Fibroblast of skin of abdomen (primary cell): ENCODE measurements around the gene PPIA.
"Not testable (repeated sequence)": the region's sequence is repeated elsewhere in the genome, so short reads cannot be mapped to it uniquely, and the experiment has no call there.

Source experiments
- DNase-seq: peaks from one replicate; pipeline ENCODE4 v3.0.0-alpha.2; 2013

The PPIA gene

GRCh38 chr7:44789990-44790389 lies 6.5 kb upstream of the PPIA start:
- no peak for DNase-seq

GRCh38 chr7:44791278-44792219 lies 4.9 kb upstream of the PPIA start:
- DNase-seq: peak; percentile 69

GRCh38 chr7:44793919-44794318 lies 2.6 kb upstream of the PPIA start:
- DNase-seq: peak; percentile 26

- peak; percentile 52 for DNase-seq
These were observed 2.1 kb upstream of the PPIA start for GRCh38 chr7:44794331-44794730.

GRCh38 chr7:44796034-44796503 lies 412 bp upstream of the PPIA start:
- peak; percentile 40 for DNase-seq

- DNase-seq: peak; percentile 87
These were observed 1.1 kb downstream of the PPIA start for GRCh38 chr7:44797329-44798258.

GRCh38 chr7:44798649-44799305 lies 2.3 kb downstream of the PPIA start:
- peak; percentile 29 for DNase-seq

GRCh38 chr7:44799939-44800338 lies 3.5 kb downstream of the PPIA start:
- no peak for DNase-seq

GRCh38 chr7:44801890-44802289 lies 5.4 kb downstream of the PPIA start:
- peak; percentile 65 for DNase-seq

- DNase-seq: no peak
These were observed 6.0 kb downstream of the PPIA start for GRCh38 chr7:44802418-44803025.

- not testable (repeated sequence) for DNase-seq
These were observed 7.5 kb downstream of the PPIA start for GRCh38 chr7:44803828-44804519.

- no peak for DNase-seq
These were observed 9.5 kb downstream of the PPIA start for GRCh38 chr7:44805950-44806349.

- DNase-seq: no peak
These were observed 12.5 kb downstream of the PPIA start for GRCh38 chr7:44808914-44809393.

GRCh38 chr7:44811093-44811492 lies 14.6 kb downstream of the PPIA start:
- no peak for DNase-seq

- DNase-seq: no peak
These were observed 15.1 kb downstream of the PPIA start for GRCh38 chr7:44811571-44811970.

- DNase-seq: no peak
These were observed 18.4 kb downstream of the PPIA start for GRCh38 chr7:44814919-44815318.

GRCh38 chr7:44819292-44819691 lies 22.8 kb downstream of the PPIA start:
- no peak for DNase-seq

- no peak for DNase-seq
These were observed 26.8 kb downstream of the PPIA start for GRCh38 chr7:44823255-44823781.

GRCh38 chr7:44824894-44825526 lies 28.5 kb downstream of the PPIA start:
- peak; percentile 20 for DNase-seq

GRCh38 chr7:44827567-44827966 lies 31.1 kb downstream of the PPIA start:
- DNase-seq: no peak

GRCh38 chr7:44838751-44839150 lies 42.3 kb downstream of the PPIA start:
- DNase-seq: no peak
